ENCODE results near the gene SNX5. TPM values are rescaled to one million over a fixed set of nuclear protein-coding genes. Genes with fewer than 3 reads are reported as not detected.

Gene SNX5
- total and polyA plus RNA-seq, 2 of the 13 experiments (the other 11 are each of a cell fraction or from before 2014, with no cell fraction given): 664 to 1,040 TPM

- TF ChIP-seq ZBTB40 (IDR thresholded peaks at IDR 0.05) (no peak), ZBTB40 (CRISPR knock-in tag; IDR thresholded peaks at IDR 0.05) (no peak), HINFP (CRISPR knock-in tag; IDR thresholded peaks at IDR 0.05; ENCODE audit: low read depth) (peak; percentile 58; the same call in 1 of the 2 replicates), HMG20B (CRISPR knock-in tag; conservative IDR thresholded peaks at IDR 0.05) (no peak), ZNF761 (CRISPR knock-in tag; conservative IDR thresholded peaks at IDR 0.05) (no peak), ZNF850 (CRISPR knock-in tag; conservative IDR thresholded peaks at IDR 0.05) (no peak), ZNF383 (CRISPR knock-in tag; IDR thresholded peaks at IDR 0.05; ENCODE audit: borderline replicate concordance) (no peak), GFI1 (CRISPR knock-in tag; IDR thresholded peaks at IDR 0.05; ENCODE audit: borderline replicate concordance) (no peak), TARDBP (CRISPR knock-in tag; IDR thresholded peaks at IDR 0.05) (no peak), ZNF136 (CRISPR knock-in tag; IDR thresholded peaks at IDR 0.05; ENCODE audit: low read depth) (peak; percentile 85; the same call in 1 of the 2 replicates), ZNF24 (IDR thresholded peaks at IDR 0.05) (0 out of 2 replicates have a peak, but pooled peaks have one; percentile 42), EP300 (IDR thresholded peaks at IDR 0.05; ENCODE audit: low read depth in 2 of 2, low read length in 2 of 2) (0 out of 4 replicates have a peak, but pooled peaks of 1 of the 2 experiments have one; percentile 24), EP300 (CRISPR knock-in tag; IDR thresholded peaks at IDR 0.05; ENCODE audit: borderline replicate concordance) (no peak), ZNF274 (CRISPR knock-in tag; IDR thresholded peaks at IDR 0.05) (0 out of 2 replicates have a peak, but pooled peaks have one; percentile 71), MAFF (IDR thresholded peaks at IDR 0.05; ENCODE audit: low read depth, low read length) (peak; percentile 32; the same call in 1 of the 2 replicates), REL (CRISPR knock-in tag; conservative IDR thresholded peaks at IDR 0.05) (0 out of 2 replicates have a peak, but pooled peaks have one; percentile 52), ETV5 (CRISPR knock-in tag; IDR thresholded peaks at IDR 0.05; ENCODE audit: borderline replicate concordance) (peak; percentile 26; the same call in 1 of the 2 replicates), FOXA3 (CRISPR knock-in tag; IDR thresholded peaks at IDR 0.05) (peak; percentile 51), TBX2 (CRISPR knock-in tag; IDR thresholded peaks at IDR 0.05; ENCODE audit: borderline replicate concordance) (peak; percentile 52), HNRNPK (IDR thresholded peaks at IDR 0.05; ENCODE audit: low read depth, low read length, poor library complexity, severe bottlenecking) (no peak)
Measured at GRCh38 chr20:17898548-17898994, 70.0 kb downstream of the SNX5 start (continued).
